HG03103 (cell line): ENCODE results near the gene NACC2.
"Not testable (repeated sequence)": the region's sequence is repeated elsewhere in the genome, so short reads cannot be mapped to it uniquely, and the experiment has no call there.

Experiments
- ATAC-seq: cut with Tn5 transposase; IDR thresholded peaks from one replicate; pipeline ENCODE4 v1.9.1; 2021; ENCODE audit warnings: low read depth; ENCODE audit not compliant: unreplicated experiment

Gene NACC2

DNA sequence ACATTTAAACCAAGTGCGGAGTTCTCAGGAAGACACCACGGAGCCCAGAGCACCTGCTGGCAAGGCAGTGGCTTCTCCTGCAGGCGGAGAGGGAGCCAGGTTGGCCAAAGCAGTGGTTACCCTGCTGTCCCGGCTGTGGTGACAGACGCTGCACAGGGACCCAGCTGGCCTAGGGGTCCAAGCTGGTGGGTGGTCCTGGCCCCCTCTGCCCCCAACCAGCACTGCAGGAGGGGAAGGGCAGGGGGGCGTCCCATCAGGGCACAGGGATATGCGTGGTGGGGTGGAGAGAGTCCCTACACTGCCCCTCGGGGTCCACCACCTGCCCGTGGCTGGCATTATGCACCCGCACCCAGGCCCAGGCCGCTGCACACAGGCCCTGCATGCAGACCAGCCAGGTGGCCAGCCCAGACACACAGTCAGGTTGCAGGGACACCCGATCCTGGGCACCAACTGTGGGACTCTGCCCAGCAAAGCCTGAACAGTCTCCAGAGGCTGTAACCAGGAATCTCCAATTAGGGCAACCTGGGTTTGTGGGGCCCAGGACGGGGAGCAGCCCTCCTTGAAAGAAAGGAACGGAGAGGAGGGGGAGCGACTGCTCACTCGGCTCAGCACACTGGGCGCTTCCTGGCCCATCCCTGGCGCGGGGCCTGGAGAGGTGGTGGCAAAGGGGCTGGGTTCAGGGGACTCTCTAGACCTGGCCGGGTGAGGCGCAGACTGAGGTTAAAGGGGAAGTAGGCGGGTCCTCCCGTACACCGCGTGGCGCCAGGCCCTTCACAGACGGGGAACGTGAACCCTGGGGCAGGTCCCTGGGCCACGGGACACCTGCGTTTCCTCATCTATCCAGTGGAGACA is 46.3 kb downstream of the NACC2 start:
- ATAC-seq = no peak

DNA sequence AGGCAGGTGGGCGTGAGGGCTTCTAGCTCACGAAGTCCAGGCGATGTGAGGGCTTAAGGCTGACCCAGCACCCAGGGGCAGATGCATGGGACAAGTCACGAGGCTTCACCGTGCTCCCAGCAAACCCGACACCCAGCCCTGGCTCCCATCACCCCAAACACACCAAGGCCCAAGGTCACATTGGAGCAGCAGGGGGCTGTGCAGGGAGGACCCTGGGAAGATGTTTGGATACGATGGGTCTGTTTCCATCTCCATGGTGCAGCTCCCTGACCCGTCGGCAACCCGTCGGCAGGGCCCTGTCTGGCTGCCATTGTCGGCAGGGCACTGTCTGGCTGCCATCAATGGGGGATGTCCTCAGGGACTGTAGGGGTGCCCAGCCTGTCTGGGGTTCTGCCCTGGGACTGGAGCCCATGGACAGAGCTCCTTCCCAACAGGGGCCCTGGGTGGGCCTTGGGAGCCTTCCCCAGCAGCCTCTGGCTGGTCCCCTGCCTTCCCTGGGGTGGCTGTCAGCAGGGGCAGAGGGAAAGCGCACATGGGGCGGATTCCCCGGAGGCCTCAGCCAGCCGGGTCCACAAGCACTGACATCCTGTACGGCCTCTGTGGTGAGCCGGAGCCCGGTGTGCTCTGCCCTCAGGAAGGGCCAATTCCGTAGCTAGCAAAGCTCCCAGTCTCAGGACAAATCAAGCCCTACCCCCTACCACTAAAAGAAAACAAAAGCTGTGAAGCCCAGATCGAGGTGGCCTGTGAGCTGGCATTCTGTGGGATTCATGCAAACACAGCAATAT is 47.1 kb downstream of the NACC2 start:
- ATAC-seq = no peak

DNA sequence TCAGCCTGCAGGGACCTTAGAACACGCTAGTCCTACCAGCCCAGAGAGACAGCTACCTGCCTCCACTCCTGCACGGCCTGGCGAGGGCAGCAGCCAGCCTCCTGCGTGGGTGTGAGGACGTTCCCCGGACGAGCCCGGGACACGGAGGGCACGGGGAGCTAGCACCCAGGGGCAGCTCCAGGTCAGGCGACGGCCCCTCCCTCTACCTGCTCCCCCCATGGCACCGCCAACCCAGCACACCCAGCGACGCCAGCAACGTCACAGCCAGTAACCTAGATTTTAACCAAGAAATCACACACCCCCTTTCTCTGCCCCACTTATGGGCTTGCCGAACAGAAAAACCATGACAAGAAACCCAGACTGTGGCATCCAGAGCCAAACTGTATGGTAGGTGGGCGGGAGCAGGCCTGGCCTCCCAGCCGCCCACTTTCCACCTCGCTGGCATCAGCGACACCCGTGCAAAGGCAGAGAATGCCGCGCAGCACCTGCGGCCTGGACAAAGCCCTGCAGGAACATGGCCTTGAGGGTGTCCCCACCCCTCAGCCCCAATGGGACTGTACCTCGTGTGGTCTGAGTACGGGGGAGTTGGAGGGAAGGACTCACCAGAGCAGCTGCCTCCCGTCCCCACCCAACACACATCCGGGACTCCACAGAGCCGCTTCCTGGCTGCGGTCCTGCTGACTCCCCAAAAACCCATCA is 47.9 kb downstream of the NACC2 start:
- no peak for ATAC-seq

DNA sequence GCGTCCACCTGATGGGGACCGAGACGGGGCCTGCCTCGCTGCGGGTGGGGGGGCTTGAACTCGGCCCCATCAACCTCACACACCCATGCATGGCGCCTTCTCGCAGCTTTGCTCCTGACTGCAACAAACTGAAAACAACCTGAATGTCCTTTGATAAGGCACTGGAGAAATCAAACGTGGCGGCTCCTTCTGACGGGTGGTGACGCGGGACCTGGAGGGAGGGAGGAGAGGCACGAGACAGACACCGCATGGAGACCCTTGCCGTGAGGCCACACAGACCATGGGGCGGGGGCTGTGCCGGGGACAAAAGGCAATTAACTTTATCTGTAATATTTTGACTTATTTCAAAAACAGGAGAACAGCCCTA is 48.6 kb downstream of the NACC2 start:
- ATAC-seq = no peak

DNA sequence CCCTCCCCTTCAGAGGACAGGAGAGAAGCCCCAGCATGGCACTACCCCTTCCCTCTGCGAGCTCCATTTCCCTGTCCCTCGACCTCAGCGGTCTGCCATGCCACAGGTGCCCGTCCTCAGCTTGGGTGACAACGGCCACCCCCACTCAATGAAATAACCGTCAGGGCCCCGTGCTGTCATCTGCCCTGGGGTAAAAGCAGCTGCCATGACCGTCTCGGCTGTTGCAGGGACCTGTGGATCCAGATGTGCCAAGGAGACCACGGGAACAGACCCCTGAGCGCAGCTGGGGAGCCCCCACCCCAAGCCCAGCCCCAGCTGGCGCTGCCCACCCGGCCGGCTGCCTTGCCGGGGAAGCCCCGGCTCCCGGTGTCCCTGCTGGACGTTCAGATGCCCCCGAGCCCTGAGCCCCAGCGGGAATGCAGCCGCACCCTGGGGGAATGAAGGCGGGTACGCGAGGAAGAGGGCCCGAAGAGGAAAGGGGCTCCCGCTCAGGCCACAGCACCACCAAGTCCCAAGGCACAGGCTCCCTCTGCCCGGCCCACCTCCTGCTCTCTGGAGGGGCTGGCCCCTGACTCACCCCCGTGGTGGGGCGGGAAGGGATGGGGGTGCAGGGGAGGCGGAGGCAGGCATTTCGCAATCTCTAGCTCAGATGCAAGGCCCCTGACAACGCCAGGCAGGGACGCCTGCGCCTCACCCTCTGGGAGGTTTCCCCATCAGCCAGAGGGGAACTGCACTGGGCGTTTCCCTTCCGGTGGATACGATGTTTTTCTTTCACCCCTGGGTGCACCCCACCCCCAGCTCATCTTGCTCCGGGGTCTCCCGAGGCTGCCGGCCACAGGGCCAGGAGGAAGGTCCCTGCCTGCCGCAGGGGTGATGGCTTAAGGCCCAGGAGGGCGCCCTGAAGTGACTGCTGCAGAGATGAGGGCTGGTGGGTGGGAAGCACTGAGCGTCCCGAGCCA is 49.2 kb downstream of the NACC2 start:
- ATAC-seq = no peak

DNA sequence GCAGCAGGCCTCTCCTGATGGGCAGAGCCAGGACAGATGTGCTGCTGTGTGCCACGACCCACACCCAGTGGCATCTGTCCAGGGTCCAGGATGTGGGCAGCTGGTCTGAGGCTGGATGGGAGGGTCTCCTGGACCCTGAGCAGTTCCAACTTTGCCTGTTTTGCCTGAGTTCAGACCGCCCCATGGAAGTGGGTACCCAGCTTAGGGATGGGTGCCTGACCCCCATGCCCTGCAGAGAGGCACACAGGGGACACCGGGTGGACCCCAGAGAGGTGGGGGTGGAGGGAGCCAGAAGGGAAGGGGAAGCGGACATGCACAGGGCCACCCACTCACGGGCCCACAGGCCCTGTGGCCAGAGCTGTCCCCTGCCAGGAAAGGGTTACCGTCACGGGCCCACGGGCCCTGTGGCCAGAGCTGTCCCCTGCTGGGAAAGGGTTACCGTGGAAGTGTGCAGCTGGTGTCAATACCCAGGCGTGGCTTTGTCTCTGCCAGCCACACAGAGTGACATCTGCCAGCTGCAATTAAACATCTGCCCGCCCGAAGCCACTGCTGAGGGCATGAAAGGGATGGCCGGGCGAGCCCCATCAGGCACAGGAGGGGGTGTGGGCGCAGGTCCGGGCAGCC is 50.0 kb downstream of the NACC2 start:
- ATAC-seq = no peak

DNA sequence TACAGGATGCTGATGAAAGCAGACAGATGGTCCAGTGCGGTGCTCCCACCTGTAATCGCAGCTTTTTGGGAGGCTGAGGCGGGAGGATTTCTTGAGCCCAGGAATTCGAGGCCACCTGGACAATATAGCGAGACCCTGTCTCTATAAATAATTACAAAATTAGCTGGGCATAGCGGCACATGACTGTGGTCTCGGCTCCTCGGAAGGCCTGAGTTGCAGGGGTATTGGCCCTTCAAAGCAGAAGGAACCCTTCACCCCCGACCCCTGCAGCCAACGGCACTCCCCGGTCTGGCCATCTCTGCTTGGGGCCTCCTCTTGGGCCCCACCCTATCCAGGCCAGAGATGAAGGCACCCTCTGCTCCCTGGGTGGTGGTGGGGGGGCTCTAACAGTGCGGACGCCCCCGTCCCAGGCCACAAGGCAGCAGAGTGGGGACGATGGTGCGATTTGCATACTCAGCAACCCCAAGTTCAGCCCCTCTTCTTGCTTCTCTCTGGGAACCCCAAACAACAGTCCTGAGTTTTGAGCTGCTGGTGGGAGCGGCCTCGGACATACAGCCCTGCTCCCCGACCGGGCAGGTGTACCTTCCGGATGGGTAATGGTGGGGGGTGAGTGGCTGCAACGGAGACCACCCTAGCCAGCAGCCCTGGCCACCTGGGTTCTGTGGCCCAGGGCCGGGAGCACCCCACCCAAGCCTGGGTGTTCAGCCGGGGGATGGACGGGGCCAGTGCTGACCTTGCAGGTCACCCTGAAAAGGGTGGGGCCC is 50.7 kb downstream of the NACC2 start:
- no peak for ATAC-seq

DNA sequence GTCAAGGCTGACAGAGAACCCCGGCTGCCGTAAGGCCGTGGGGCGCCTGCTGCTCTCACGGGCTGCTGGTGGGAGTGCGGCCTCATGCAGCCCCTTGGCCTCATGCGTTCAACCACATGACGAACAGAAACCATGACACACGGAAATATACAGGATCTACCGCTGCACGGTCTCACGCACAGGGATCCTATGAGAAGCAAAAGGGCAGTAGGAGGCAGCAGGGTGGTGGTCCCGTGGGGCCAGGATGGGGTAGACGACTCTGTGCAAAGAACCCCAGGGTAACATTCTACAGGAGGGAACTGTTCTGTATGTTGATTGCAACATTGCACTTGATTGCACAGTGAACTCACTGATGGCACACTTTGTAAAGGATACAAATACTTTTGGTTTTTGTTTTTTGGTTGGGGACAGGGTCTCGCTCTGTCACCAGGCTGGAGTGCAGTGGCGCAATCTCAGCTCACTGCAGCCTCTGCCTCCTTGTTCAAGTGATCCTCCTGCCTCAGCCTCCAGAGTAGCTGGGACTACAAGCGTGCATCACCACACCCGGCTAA is 51.6 kb downstream of the NACC2 start:
- ATAC-seq = no peak

DNA sequence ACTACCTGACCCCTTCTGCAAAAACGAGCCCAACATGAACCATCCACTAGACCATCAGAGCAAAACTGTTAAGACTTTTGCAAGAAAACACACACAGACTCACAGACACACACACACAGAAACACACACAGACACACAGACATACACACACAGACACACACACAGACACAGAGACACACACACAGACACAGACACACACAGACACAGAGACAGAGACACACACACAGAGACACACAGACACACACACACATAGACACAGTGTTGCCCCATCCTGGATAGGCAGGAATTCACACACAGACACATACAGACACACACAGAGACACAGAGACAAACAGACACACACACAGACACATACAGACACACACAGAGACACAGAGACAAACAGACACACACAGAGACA is 52.5 kb downstream of the NACC2 start:
- no peak for ATAC-seq

DNA sequence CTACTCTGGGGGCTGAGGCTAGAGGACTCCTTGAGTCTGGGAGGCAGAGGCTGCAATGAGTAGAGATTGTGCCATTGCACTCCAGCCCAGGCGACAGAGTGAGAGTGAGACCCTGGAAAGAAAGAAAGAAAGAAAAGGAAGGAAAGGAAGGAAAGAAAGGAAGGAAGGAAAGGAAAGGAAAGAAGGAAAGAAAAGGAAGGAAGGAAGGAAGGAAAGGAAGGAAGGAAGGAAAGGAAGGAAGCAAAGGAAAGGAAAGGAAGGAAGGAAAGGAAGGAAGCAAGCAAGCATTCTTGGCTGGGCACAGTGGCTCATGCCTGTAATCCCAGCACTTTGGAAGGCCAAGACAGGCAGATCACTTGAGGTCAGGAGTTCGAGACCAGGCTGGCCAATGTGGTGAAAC is 54.2 kb downstream of the NACC2 start:
- not testable (repeated sequence) for ATAC-seq

DNA sequence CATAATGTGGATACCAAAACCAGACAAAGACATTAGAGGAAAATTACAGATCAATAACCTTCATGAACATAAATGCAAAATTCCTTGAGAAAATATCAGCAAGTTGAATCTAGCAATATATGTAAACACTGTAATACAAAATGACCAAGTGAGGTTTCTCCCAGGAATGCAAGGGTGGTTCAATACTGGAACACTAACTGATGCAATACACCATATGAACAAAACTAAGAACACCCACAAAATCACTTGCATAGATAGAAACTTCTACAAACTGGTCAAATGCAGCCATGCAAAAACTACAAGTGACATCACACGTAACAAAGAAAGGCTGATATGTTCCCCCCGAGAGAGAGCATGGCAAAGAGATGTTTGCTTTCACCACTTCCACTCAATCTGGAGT is 55.6 kb downstream of the NACC2 start:
- ATAC-seq = no peak

DNA sequence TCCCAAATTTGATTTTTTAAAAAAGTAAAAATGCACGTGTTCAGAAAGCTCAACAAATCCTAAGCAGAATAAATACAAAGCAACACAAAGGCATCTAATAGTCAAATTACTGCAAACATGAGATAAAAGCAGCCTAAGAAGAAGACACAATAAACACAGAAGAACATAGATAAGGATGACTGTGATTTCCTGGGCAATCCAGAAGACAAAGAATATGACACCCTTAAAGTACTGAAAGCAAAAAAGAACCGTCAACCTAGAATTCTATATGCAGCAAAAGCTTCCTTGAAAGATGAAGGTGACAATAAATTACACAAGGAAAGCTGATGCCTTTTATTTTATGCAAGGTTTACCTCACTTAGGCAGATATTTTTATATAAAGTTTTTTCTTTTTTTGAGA is 58.2 kb downstream of the NACC2 start:
- no peak for ATAC-seq

DNA sequence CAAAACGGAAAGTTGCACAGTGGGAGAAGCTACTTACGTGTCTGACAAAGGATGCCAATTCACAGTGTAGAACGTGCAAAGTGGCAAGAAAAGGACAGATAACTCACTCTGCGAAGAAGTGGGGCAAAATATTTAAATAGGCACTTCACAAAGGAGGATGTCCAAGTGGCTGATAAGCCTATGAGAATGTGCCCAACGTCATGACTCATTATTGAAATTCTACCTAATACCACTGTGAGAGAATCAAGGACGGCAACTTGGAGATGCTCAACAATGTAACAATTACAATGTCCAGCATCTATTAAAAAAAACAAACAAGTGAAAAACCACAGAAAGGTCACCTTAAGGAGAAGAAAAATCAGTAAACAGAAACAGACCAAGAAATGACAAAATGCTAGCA is 59.0 kb downstream of the NACC2 start:
- no peak for ATAC-seq

DNA sequence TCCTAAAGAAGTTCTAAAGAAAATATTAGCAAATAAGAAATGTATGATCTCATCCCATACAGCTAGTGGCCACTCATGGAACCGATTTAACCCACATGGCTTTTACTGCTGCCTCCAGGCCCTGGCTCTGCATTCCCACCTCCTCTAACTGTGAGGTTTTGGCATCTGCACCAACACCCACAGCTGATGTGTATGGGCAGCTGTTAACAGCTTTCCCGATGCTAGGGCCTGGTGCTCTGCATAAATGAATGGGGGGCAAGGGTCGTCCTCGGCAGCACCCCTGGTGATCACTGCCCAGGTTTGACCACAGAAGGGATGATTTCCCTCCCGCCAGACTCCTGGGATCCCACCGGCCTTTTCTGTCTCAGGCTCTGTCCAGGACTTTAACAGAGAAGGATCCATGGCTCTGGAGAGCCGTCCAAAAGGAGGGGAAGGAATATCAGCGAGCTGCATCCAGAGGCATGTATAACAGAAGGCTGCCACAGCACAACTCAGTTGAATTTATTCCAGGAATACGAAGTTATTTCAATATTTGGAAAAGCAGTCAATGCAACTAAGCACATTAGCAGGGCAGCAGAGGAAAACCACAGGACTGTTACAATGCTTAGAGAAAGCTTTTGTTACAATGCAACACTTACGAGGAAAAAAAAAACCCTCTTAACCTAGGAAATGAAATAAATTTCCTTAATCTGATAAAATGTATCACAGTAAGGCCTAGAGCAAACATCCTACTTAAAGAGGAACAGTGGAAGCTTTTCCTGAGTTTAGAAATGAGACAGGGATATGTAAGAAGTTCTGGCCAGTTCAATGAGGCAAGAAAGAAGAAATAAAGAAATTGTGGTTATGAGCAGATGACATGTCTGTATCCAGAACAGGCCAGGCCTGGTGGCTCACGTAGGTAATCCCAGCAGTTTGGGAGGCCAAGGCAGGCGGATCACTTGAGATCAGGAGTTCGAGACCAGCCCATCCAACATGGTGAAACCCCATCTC is 63.1 kb downstream of the NACC2 start:
- no peak for ATAC-seq

DNA sequence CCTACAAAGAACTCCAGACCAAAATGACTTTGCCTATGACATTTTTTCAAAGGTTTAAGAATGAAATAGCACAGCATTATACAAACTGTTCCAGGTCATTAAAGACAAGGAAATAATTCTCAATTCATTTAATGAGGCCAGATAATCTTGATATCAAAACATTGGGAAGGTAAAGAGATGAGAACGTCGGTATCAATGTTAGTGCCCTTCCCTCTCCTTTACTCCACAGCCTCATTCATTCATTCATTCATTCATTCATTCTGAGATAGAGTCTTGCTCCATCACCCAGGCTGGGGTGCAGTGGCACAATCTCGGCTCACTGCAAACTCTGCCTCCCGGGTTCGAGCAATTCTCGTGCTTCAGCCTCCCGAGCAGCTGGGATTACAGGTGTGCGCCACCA is 64.0 kb downstream of the NACC2 start:
- no peak for ATAC-seq

DNA sequence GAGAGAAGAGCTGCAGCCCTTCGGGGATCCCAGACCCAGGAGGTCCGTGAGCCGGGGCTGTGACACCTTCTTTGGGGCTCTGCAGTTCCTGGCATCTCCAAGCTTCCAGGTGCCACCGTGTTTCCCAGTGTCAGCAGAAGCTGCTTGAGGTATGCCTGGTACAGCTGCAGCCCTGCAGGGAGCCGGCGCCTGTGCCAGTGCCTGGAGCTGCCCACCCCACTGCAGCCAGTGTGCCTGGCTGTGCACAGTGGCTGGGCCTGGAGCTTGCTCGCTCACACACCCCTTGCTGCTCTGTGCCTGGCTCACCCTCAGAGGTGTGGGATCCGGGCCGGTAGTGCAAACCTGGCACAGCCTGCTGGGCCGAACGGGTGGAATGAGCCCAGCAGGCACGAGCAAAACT is 65.5 kb downstream of the NACC2 start:
- no peak for ATAC-seq

DNA sequence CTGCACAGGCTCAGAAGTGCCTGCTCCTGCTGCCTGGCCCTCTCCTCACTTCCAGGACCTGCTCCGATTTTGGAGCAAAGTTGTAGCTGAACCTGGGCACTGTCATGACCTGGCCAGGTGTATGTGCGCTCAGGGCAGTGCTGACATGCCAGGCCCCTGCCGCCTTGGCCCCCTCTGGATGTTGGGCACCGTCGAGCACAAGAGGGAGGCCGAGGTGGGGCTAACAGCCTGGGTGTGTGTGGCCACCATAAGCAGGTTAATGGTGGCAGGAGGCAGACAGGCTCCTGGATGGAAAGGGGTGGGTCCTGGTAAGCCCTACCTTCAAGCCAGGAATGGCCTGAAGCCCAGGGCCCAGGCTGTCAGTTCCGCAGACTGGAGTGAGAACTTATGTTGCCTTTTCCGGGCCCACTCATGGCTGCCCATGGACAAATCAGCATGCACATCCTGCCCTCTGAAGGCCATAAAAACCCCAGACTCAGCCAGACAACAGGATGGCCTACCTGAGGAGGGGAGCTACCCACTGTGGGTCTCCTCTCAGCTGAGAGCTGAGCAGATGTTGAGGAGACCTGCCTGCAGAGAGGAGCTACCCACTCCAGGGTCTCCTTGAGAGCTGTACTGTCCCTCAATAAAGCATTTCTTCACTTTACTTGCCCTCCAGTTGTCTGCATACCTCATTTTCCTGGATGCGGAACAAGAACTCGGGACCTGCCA is 66.2 kb downstream of the NACC2 start:
- ATAC-seq = no peak
